Retinal pigment epithelial cell (primary cell): Measurements from ENCODE around the gene LAMTOR5.
"Not testable (repeated sequence)": the region's sequence is repeated elsewhere in the genome, so short reads cannot be mapped to it uniquely, and the experiment has no call there.

Source experiments
- DNase-seq: peaks from one replicate; pipeline ENCODE4 v3.0.0-alpha.2; 2010; ENCODE audit warnings: low read depth
- H3K4me3 ChIP-seq: 2 replicates; pipeline ENCODE4 v1.5.1; 2011; ENCODE audit warnings: mild to moderate bottlenecking, low read length, control low read depth, moderate library complexity
- TF ChIP-seq, protein P1 (sequence below): conservative IDR thresholded peaks from 2 replicates; pipeline ENCODE4 v1.5.1; 2011; ENCODE audit warnings: low read depth, low read length, control low read depth, inconsistent platforms

Gene LAMTOR5

DNA sequence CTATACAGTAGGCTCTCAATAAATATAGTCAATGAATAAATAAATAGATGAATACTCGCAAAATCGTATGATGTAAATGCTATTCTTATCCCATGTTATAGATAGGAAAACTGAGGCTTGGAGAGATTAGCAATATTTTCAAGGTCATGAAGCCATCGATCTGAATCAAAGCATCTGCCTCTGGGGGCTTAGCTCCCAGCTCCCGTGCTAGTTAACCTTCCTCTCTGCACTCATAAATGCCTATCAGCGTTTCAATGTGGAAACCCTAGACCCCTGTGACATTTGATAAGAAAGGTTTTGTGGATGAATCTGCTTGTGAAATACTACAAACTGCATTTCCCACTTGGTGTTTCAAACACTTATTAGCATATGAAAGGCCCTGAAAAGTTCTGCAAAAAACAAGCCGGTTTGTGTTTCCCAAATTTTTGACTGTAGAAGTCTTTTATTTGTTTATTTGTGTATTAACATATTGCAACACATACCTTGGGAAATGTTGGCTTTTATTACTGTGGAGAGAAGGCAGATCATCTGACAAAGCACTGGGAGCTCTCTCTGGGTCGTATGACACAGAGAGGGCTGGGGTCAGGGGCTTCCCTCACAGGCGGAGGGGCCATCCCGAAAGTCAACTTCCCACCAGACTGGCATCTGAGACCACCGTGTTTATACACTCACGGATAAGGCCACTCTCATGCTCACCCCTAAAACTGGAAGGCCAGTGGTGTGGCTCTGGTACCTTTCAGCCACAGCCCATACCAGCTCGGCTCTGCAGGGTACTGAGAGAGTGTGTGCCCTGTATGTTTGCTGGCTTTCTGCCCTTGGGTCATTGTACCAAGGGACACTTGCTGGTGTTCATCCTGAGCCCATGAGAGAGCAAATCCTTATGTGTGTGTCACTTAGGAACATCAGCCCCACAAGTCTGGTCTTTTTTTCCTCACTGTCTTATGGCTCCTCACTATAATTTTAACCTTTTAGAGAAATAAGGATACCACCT lies 42.5 kb upstream of the LAMTOR5 start:
- TF ChIP-seq, protein P1, sequence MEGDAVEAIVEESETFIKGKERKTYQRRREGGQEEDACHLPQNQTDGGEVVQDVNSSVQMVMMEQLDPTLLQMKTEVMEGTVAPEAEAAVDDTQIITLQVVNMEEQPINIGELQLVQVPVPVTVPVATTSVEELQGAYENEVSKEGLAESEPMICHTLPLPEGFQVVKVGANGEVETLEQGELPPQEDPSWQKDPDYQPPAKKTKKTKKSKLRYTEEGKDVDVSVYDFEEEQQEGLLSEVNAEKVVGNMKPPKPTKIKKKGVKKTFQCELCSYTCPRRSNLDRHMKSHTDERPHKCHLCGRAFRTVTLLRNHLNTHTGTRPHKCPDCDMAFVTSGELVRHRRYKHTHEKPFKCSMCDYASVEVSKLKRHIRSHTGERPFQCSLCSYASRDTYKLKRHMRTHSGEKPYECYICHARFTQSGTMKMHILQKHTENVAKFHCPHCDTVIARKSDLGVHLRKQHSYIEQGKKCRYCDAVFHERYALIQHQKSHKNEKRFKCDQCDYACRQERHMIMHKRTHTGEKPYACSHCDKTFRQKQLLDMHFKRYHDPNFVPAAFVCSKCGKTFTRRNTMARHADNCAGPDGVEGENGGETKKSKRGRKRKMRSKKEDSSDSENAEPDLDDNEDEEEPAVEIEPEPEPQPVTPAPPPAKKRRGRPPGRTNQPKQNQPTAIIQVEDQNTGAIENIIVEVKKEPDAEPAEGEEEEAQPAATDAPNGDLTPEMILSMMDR, result no peak
- no peak overlapping the region for H3K4me3 ChIP-seq
- DNase-seq, result no peak

DNA sequence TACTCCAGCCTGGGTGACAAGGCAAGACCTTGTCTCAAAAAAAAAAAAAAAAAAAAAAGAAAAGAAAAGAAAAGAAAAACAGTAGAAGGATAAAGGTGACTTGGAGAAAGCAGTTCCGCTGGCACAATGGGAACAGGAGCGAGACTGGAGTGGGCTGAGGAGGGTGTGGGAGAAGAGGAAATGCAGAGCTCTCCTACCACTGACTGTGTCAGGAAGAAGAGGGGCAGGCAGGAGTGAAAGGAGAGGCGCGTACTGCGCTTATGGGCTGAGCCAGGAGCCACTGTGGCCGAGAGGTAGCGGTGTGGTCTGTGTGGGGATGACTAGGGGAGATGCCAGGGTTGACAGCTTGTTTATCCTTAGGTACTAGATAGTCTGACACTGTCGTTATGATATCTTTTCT lies 37.1 kb upstream of the LAMTOR5 start:
- TF ChIP-seq, protein P1, result no peak

DNA sequence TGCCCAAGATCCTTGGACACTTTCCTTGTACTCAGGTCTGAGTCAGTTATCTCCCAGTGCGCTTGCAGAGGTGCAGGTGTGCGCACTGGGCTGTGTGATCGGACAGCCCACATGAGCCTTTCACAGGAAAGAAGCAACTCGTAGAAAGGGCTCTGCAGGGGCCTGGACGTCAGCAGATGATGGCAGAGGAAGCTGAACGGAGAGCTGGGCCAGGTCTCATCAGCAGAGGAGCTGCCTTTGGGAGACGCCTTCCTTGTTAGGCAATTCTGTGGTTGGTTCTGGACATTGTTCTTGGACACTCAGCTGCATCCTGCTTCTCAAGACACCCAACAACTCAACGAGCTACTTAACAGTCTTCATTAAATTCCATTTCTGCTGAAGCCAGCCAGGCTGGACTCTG lies 36.0 kb upstream of the LAMTOR5 start:
- no peak for DNase-seq
- TF ChIP-seq, protein P1, result no peak
- H3K4me3 ChIP-seq, result no peak overlapping the region

More for the DNA sequence above, 37.1 kb upstream of the LAMTOR5 start:
- no peak for DNase-seq
- no peak overlapping the region for H3K4me3 ChIP-seq

DNA sequence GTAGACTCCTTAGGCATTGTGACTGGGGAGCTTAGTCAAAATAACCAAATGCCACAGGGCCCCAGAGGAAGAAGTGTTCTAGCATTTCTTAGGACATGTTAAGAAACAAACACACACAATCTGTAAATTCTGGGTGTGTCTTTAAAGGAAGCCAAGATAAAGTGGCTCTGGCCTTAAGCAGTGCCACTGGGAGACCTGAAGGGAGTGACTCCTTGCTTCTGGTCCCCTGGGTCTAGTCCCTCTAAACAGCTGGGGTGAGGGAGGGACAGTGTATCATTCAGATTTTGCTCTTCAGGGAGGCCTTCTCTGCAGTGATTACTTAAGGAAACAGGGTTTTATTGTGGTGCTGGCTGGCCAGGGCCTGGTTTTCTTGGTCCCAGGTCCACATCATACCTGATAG lies 34.4 kb upstream of the LAMTOR5 start:
- no peak for DNase-seq

DNA sequence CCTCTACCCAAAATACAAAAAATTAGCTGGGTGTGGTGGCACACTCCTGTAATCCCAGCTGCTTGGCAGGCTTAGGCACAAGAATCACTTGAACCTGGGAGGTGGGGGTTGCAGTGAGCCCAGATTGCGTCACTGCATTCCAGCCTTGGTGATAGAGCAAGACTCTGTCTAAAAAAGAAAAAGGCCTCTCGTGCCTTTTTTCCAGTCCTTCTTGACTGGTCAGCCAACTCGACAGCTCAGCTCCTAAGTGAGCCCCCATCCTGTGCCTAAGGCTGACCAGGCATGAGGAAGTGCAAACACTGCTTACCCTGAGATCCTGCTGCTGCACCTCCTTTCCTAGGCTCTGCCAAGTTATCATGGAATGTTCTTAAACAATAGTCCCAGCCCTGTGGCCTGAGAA lies 33.4 kb upstream of the LAMTOR5 start:
- no peak for DNase-seq

More for the DNA sequence above, 34.4 kb upstream of the LAMTOR5 start:
- H3K4me3 ChIP-seq, result no peak overlapping the region
- TF ChIP-seq, protein P1, result no peak

DNA sequence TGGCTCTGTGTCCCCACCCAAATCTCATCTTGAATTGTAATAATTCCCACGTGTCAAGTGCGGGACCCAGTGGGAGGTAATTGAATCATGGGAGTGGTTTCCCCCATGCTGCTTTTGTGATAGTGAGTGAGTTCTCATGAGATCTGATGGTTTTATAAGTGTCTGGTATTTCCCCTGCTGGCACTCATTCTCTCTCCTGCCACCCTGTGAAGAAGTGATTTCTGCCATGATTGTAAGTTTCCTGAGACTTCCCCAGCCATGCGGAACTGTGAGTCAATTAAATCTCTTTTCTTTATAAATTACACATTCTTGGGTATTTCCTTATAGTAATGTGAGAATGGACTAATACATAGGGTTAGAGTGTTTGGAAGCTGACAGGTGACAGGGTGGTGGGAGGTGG lies 32.4 kb upstream of the LAMTOR5 start:
- not testable (repeated sequence) for DNase-seq, H3K4me3 ChIP-seq

More for the DNA sequence above, 33.4 kb upstream of the LAMTOR5 start:
- H3K4me3 ChIP-seq, result no peak overlapping the region
- TF ChIP-seq, protein P1, result no peak

DNA sequence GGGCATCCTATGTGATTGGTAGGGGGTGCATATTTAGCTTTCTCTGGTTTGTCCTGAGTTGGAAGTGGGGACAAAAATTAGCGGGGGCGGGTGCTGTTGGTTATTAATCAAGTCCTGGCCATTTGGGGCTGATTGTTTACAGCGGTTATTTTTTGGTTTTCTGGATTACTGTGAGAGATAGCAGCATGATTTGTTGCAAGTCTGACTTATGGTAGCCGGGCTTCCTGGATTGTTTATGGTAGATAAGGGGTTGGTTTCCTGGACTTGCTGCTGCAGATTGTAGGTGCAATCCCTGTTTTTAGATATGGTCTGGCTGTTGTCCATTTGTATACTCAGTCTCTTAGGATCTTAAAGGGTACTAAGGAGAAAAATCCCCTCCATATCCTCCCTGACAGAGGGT lies 31.4 kb upstream of the LAMTOR5 start:
- no peak for DNase-seq
- no peak overlapping the region for H3K4me3 ChIP-seq
- TF ChIP-seq, protein P1, result no peak

DNA sequence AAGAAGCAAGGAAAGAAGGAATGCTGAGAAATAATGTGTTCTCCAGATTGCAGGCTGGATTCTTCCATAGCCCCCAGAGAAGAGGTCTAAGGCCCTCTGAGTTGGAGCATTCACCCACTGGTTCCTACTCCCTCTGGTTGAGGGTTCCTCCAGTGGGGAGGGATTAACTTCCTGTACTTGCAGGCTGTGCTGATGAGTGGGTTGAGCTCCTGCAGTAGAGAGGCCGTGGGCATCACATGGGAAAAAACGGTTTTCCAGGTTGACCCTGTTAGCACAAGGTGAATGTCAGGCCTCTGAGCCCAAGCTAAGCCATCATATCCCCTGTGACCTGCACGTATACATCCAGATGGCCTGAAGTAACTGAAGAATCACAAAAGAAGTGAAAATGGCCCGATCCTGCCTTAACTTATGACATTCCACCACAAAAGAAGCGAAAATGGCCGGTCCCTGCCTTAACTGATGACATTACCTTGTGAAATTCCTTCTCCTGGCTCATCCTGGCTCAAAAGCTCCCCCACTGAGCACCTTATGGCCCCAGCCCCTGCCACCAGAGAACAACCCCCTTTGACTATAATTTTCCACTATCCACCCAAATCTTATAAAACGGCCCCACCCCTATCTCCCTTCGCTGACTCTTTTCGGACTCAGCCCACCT lies 30.3 kb upstream of the LAMTOR5 start:
- H3K4me3 ChIP-seq, DNase-seq: not testable (repeated sequence)
